Neural progenitor cell (in vitro differentiated cells): ENCODE results near the gene CEP55.

Experiments
- EZH2 ChIP-seq: fragments of 200-600 bp; sonication (generic); IDR thresholded peaks from 2 replicates; pipeline ENCODE4 v1.6.1; 2017; ENCODE audit warnings: antibody characterized with exemption, mild to moderate bottlenecking, moderate library complexity
- EZH2phosphoT487 ChIP-seq: fragments of 200-600 bp; sonication (generic); IDR thresholded peaks from 2 replicates; pipeline ENCODE4 v1.6.1; 2017; ENCODE audit warnings: antibody characterized with exemption
- TF ChIP-seq, protein P1 (sequence below): fragments of 200-600 bp; sonication (generic); IDR thresholded peaks from 2 replicates; pipeline ENCODE4 v1.5.1; 2017; ENCODE audit warnings: antibody characterized with exemption, mild to moderate bottlenecking

DNA sequence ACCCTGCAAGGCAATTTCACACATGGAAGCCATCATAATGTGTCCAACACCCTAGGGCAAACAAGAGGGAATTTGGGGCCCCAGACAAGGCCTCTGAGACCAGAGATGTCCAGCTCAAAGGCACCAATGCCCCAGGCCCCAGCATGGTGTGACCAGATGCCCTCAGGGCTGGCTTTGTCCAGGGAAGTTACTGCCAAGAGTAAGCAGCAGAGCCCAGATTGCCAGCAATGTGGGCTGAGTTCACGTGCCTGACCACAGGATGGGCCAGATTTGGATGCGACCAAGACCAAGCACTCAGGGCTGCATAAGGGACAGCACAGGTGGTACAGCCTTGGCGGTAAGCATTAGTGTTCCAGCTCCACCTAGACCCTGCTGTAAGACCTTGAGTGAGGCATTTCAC, 27.0 kb upstream of the CEP55 start:
- no peak for TF ChIP-seq EZH2phosphoT487
- TF ChIP-seq, protein P1, sequence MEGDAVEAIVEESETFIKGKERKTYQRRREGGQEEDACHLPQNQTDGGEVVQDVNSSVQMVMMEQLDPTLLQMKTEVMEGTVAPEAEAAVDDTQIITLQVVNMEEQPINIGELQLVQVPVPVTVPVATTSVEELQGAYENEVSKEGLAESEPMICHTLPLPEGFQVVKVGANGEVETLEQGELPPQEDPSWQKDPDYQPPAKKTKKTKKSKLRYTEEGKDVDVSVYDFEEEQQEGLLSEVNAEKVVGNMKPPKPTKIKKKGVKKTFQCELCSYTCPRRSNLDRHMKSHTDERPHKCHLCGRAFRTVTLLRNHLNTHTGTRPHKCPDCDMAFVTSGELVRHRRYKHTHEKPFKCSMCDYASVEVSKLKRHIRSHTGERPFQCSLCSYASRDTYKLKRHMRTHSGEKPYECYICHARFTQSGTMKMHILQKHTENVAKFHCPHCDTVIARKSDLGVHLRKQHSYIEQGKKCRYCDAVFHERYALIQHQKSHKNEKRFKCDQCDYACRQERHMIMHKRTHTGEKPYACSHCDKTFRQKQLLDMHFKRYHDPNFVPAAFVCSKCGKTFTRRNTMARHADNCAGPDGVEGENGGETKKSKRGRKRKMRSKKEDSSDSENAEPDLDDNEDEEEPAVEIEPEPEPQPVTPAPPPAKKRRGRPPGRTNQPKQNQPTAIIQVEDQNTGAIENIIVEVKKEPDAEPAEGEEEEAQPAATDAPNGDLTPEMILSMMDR = no peak
- no peak for TF ChIP-seq EZH2
